ENCODE measurements around the gene RUBCN. TPM values are rescaled to one million over a fixed set of nuclear protein-coding genes. Genes with fewer than 3 reads are reported as not detected.
"Not testable (repeated sequence)": the region's sequence is repeated elsewhere in the genome, so short reads cannot be mapped to it uniquely, and the experiment has no call there.

The RUBCN gene
- total RNA-seq, 1 donor from 2014 or later = 217 TPM

- ATAC-seq (ENCODE audit: low read depth); H3K9me3 Mint-ChIP-seq; POLR2A ChIA-PET; intact Hi-C loops (cut with micrococcal nuclease); H3K27ac Mint-ChIP-seq; H3K36me3 Mint-ChIP-seq (ENCODE audit: low read depth); DNase-seq; H3K4me1 Mint-ChIP-seq; H3K4me3 Mint-ChIP-seq; H3K27me3 Mint-ChIP-seq: not testable (repeated sequence)
- CTCF ChIA-PET = interaction anchor here (0.8 kb wide), 1 partner anchor 62 kb away, joined by 3 read pairs; no protein-coding TSS in a partner anchor
These were observed 75.4 kb downstream of the RUBCN start for GRCh38 chr3:197661234-197661834.

GRCh38 chr3:197659701-197660100, 77.0 kb downstream of the RUBCN start:
- H3K4me1 Mint-ChIP-seq; intact Hi-C loops (cut with micrococcal nuclease); H3K9me3 Mint-ChIP-seq; DNase-seq; POLR2A ChIA-PET; H3K36me3 Mint-ChIP-seq (ENCODE audit: low read depth); CTCF ChIA-PET; ATAC-seq (ENCODE audit: low read depth); H3K27me3 Mint-ChIP-seq; H3K4me3 Mint-ChIP-seq; H3K27ac Mint-ChIP-seq: not testable (repeated sequence)

GRCh38 chr3:197659144-197659543, 77.6 kb downstream of the RUBCN start:
- H3K27me3 Mint-ChIP-seq; POLR2A ChIA-PET; intact Hi-C loops (cut with micrococcal nuclease); H3K9me3 Mint-ChIP-seq; H3K4me3 Mint-ChIP-seq; H3K36me3 Mint-ChIP-seq (ENCODE audit: low read depth); CTCF ChIA-PET; DNase-seq; H3K27ac Mint-ChIP-seq; H3K4me1 Mint-ChIP-seq; ATAC-seq (ENCODE audit: low read depth): not testable (repeated sequence)

- intact Hi-C loops (cut with micrococcal nuclease); H3K4me3 Mint-ChIP-seq; H3K27me3 Mint-ChIP-seq; H3K9me3 Mint-ChIP-seq; ATAC-seq (ENCODE audit: low read depth); CTCF ChIA-PET; H3K4me1 Mint-ChIP-seq; POLR2A ChIA-PET; H3K36me3 Mint-ChIP-seq (ENCODE audit: low read depth); H3K27ac Mint-ChIP-seq; DNase-seq: not testable (repeated sequence)
These were observed 78.0 kb downstream of the RUBCN start for GRCh38 chr3:197658706-197659105.

GRCh38 chr3:197657541-197658292, 79.0 kb downstream of the RUBCN start:
- H3K27me3 Mint-ChIP-seq; H3K36me3 Mint-ChIP-seq (ENCODE audit: low read depth): not testable (repeated sequence)

GRCh38 chr3:197656960-197657359, 79.7 kb downstream of the RUBCN start:
- H3K9me3 Mint-ChIP-seq; H3K4me1 Mint-ChIP-seq; H3K27me3 Mint-ChIP-seq; DNase-seq; H3K27ac Mint-ChIP-seq; intact Hi-C loops (cut with micrococcal nuclease); H3K4me3 Mint-ChIP-seq; H3K36me3 Mint-ChIP-seq (ENCODE audit: low read depth); POLR2A ChIA-PET; CTCF ChIA-PET; ATAC-seq (ENCODE audit: low read depth): not testable (repeated sequence)

More at GRCh38 chr3:197657541-197658292, 79.0 kb downstream of the RUBCN start:
- H3K9me3 Mint-ChIP-seq; H3K4me1 Mint-ChIP-seq; H3K27ac Mint-ChIP-seq; POLR2A ChIA-PET; H3K4me3 Mint-ChIP-seq; DNase-seq; CTCF ChIA-PET; ATAC-seq (ENCODE audit: low read depth); intact Hi-C loops (cut with micrococcal nuclease): not testable (repeated sequence)

GRCh38 chr3:197656129-197656528, 80.6 kb downstream of the RUBCN start:
- DNase-seq; H3K36me3 Mint-ChIP-seq (ENCODE audit: low read depth); CTCF ChIA-PET; H3K27me3 Mint-ChIP-seq; intact Hi-C loops (cut with micrococcal nuclease); H3K4me1 Mint-ChIP-seq; ATAC-seq (ENCODE audit: low read depth); H3K9me3 Mint-ChIP-seq: not testable (repeated sequence)
- peak overlapping the region; percentile 46 for H3K27ac Mint-ChIP-seq
- POLR2A ChIA-PET = interaction anchor here (0.7 kb wide), 1 partner anchor 58 kb away, joined by 3 read pairs; no protein-coding TSS in a partner anchor
- peak overlapping the region; percentile 36 for H3K4me3 Mint-ChIP-seq

GRCh38 chr3:197654998-197655330, 81.7 kb downstream of the RUBCN start:
- H3K27me3 Mint-ChIP-seq; H3K9me3 Mint-ChIP-seq; DNase-seq; intact Hi-C loops (cut with micrococcal nuclease); CTCF ChIA-PET; H3K4me3 Mint-ChIP-seq; H3K27ac Mint-ChIP-seq; H3K4me1 Mint-ChIP-seq; H3K36me3 Mint-ChIP-seq (ENCODE audit: low read depth): not testable (repeated sequence)
- peak; percentile 53 for ATAC-seq (ENCODE audit: low read depth)
- POLR2A ChIA-PET = interaction anchor here (0.6 kb wide), 1 partner anchor 73 kb away, joined by 3 read pairs; no protein-coding TSS in a partner anchor

- H3K27me3 Mint-ChIP-seq; H3K36me3 Mint-ChIP-seq (ENCODE audit: low read depth); intact Hi-C loops (cut with micrococcal nuclease); H3K27ac Mint-ChIP-seq; H3K9me3 Mint-ChIP-seq; CTCF ChIA-PET; H3K4me1 Mint-ChIP-seq: not testable (repeated sequence)
- POLR2A ChIA-PET = interaction anchor here (0.6 kb wide), 1 partner anchor 74 kb away, joined by 3 read pairs; no protein-coding TSS in a partner anchor
- peak; percentile 96 for ATAC-seq (ENCODE audit: low read depth)
- DNase-seq = peak; percentile 50
- peak overlapping the region; percentile 57 for H3K4me3 Mint-ChIP-seq
These were observed 82.4 kb downstream of the RUBCN start for GRCh38 chr3:197654090-197654997.

- CTCF ChIA-PET; H3K36me3 Mint-ChIP-seq (ENCODE audit: low read depth); H3K27me3 Mint-ChIP-seq: not testable (repeated sequence)
These were observed 83.8 kb downstream of the RUBCN start for GRCh38 chr3:197652860-197653259.

GRCh38 chr3:197647649-197648048, 89.1 kb downstream of the RUBCN start:
- H3K36me3 Mint-ChIP-seq (ENCODE audit: low read depth); POLR2A ChIA-PET; H3K4me3 Mint-ChIP-seq; ATAC-seq (ENCODE audit: low read depth); CTCF ChIA-PET; H3K27ac Mint-ChIP-seq; intact Hi-C loops (cut with micrococcal nuclease); H3K4me1 Mint-ChIP-seq; H3K27me3 Mint-ChIP-seq; DNase-seq; H3K9me3 Mint-ChIP-seq: not testable (repeated sequence)

More at GRCh38 chr3:197652860-197653259, 83.8 kb downstream of the RUBCN start:
- H3K4me3 Mint-ChIP-seq; POLR2A ChIA-PET; DNase-seq; H3K27ac Mint-ChIP-seq; ATAC-seq (ENCODE audit: low read depth); H3K9me3 Mint-ChIP-seq; H3K4me1 Mint-ChIP-seq; intact Hi-C loops (cut with micrococcal nuclease): not testable (repeated sequence)

GRCh38 chr3:197647191-197647590, 89.5 kb downstream of the RUBCN start:
- H3K27me3 Mint-ChIP-seq; H3K27ac Mint-ChIP-seq; POLR2A ChIA-PET; ATAC-seq (ENCODE audit: low read depth); H3K36me3 Mint-ChIP-seq (ENCODE audit: low read depth); DNase-seq; H3K4me1 Mint-ChIP-seq; CTCF ChIA-PET; H3K4me3 Mint-ChIP-seq; intact Hi-C loops (cut with micrococcal nuclease); H3K9me3 Mint-ChIP-seq: not testable (repeated sequence)

Measured in activated B cell treated with CpG ODN at 0.5 μM for 24 hours (primary cell).